H1 (cell line): Measurements from ENCODE around the gene ANO9. TPM values are rescaled to one million over a fixed set of nuclear protein-coding genes. Genes with fewer than 3 reads are reported as not detected.

Experiments used
- CHD7 ChIP-seq: fragments of 300-600 bp; sonication (generic); IDR thresholded peaks from 2 replicates; pipeline ENCODE4 v1.7.1; 2012; ENCODE audit warnings: low read length, moderate library complexity, mild to moderate bottlenecking, inconsistent platforms; ENCODE audit not compliant: insufficient replicate concordance
- E2F6 ChIP-seq: IDR thresholded peaks from 2 replicates; pipeline ENCODE4 v1.6.1; 2012; ENCODE audit warnings: inconsistent platforms
- FOSL1 ChIP-seq: IDR thresholded peaks from 2 replicates; pipeline ENCODE4 v1.6.1; 2011; ENCODE audit warnings: mild to moderate bottlenecking, low read depth, low read length, moderate library complexity; ENCODE audit not compliant: insufficient read depth
- KDM1A ChIP-seq: fragments of 200-600, 300-600 bp; sonication (generic); IDR thresholded peaks from 2 replicates; pipeline ENCODE4 v1.7.1; 2016; ENCODE audit warnings: mild to moderate bottlenecking, low read length, borderline replicate concordance
- KDM5A ChIP-seq: fragments of 200-600 bp; IDR thresholded peaks from 2 replicates; pipeline ENCODE4 v1.7.1; 2012; ENCODE audit warnings: mild to moderate bottlenecking, low read length, inconsistent platforms, mixed read lengths
- MAFK ChIP-seq: IDR thresholded peaks from 2 replicates; pipeline ENCODE4 v1.6.1; 2012; ENCODE audit warnings: low read depth, mild to moderate bottlenecking, improper control_type of control experiment, low read length
- PHF8 ChIP-seq: fragments of 200-600 bp; sonication (generic); conservative IDR thresholded peaks from 2 replicates; pipeline ENCODE4 v1.7.1; 2012; ENCODE audit warnings: low read depth, mild to moderate bottlenecking, inconsistent platforms, low read length, moderate library complexity
- SRF ChIP-seq: IDR thresholded peaks from 2 replicates; pipeline ENCODE4 v1.6.1; 2011; ENCODE audit warnings: mild to moderate bottlenecking, low read depth, low read length, moderate library complexity
- SUZ12 ChIP-seq: fragments of 200-600 bp; sonication (generic); IDR thresholded peaks from 2 replicates; pipeline ENCODE4 v1.6.1; 2012; ENCODE audit warnings: mild to moderate bottlenecking, inconsistent platforms, low read length, moderate library complexity, mixed read lengths
- TCF12 ChIP-seq: IDR thresholded peaks from 2 replicates; pipeline ENCODE4 v1.6.1; 2011; ENCODE audit warnings: low read depth, mild to moderate bottlenecking, low read length
- ZNF274 ChIP-seq: IDR thresholded peaks from 2 replicates; pipeline ENCODE4 v1.7.0; 2012; ENCODE audit warnings: low read length, borderline replicate concordance; ENCODE audit errors: extremely low read depth
- polyA plus RNA-seq, 7 experiments: library from polyadenylated mRNA; depleted of rRNA in 3 of 7; stranded (reverse) in 5 of 7; unstranded in 2 of 7; fragments of >200 nt in 5 of 7; fragments of 200-250 nt in 2 of 7; gene quantifications; 1 replicate in 5 of 7; 2 replicates in 1 of 7; 4 replicates in 1 of 7; pipeline versions ENCODE4 v1.2.1 to v1.2.3, GENCODE V29; 2011 to 2013; ENCODE audit warnings: missing spikeins in 2 of 7, mixed read lengths in 2 of 7
- total RNA-seq: library from RNA; stranded (reverse); fragmentation: NEBNext Ultra II Directional; extraction: Animal tissue kit (Norgen Biotek cat#: 25700); gene quantifications from 2 replicates; pipeline ENCODE4 v1.2.1, GENCODE V29; 2021

ANO9 gene
- total and polyA plus RNA-seq, 2 of the 8 experiments (the other 6 are each of a cell fraction or from before 2014, with no cell fraction given) = 20.0 to 20.7 TPM

GRCh38 chr11:442611-443081 is 835 bp upstream of the ANO9 start (continued):
- no peak for TF ChIP-seq CHD7
- TF ChIP-seq SRF = no peak
- no peak for TF ChIP-seq PHF8
- no peak for TF ChIP-seq SUZ12
- TF ChIP-seq FOSL1 = no peak
- TF ChIP-seq TCF12 = no peak
- TF ChIP-seq E2F6 = no peak
- TF ChIP-seq KDM1A = no peak
- TF ChIP-seq ZNF274 = no peak
- no peak for TF ChIP-seq MAFK
- no peak for TF ChIP-seq KDM5A
